Vagina (tissue), 2 donors: ENCODE results near the gene PDXK. TPM values are rescaled to one million over a fixed set of nuclear protein-coding genes. Genes with fewer than 3 reads are reported as not detected.

Experiments
- DNase-seq, 2 donors: peaks; one replicate each; pipeline ENCODE4 v3.0.0-alpha.2; 2017; ENCODE audit errors: extremely low spot score in 2 of 2
- H3K27ac ChIP-seq: fragments of 200-600 bp; sonication (generic); one replicate; pipeline ENCODE4 v1.5.1; 2019
- H3K27me3 ChIP-seq: fragments of 200-600 bp; sonication (generic); one replicate; pipeline ENCODE4 v1.5.1; 2019
- H3K36me3 ChIP-seq, 2 donors: fragments of 200-600 bp; sonication (generic); one replicate each; pipeline ENCODE4 v1.5.1; 2017 to 2019
- H3K4me1 ChIP-seq: fragments of 200-600 bp; sonication (generic); one replicate; pipeline ENCODE4 v1.5.1; 2019
- H3K4me3 ChIP-seq, 2 donors: fragments of 200-600 bp; sonication (generic); 1 replicate in 1 of 2; 2 replicates in 1 of 2; pipeline ENCODE4 v1.5.1; 2016 to 2019
- H3K9me3 ChIP-seq: fragments of 200-600 bp; sonication (generic); one replicate; pipeline ENCODE4 v1.5.1; 2019
- POLR2A ChIP-seq, 2 donors: fragments of 450-650 bp; IDR thresholded peaks; one replicate each; pipeline ENCODE4 v1.6.1; 2017; ENCODE audit warnings: antibody characterized with exemption in 2 of 2, mild to moderate bottlenecking in 2 of 2, moderate library complexity in 2 of 2
- POLR2AphosphoS5 ChIP-seq, 2 donors: sonication (generic); formaldehyde crosslinking; IDR thresholded peaks; one replicate each; pipeline ENCODE4 v1.9.0; 2017; ENCODE audit warnings: antibody characterized with exemption in 2 of 2, mild to moderate bottlenecking in 2 of 2, low read depth in 1 of 2; ENCODE audit not compliant: insufficient read depth in 1 of 2
- intact Hi-C: fragments of 100-400 bp; cut with DNase I; formaldehyde crosslinking; loops from one replicate; pipeline ENCODE4 v1.15.1; 2023
- total RNA-seq: library from RNA; depleted of rRNA; stranded (reverse); fragments of >200 nt; gene quantifications from one replicate; pipeline ENCODE4 v1.2.3, GENCODE V29; 2016
- TF ChIP-seq, protein P1 (sequence below), 3 experiments: fragments of 450-650 bp in 2 of 3; fragments of 200-600 bp in 1 of 3; sonication (generic) in 1 of 3; IDR thresholded peaks; one replicate each; pipeline ENCODE4 v1.5.1; 2017 to 2019; ENCODE audit warnings: antibody characterized with exemption in 3 of 3, mild to moderate bottlenecking in 2 of 3, moderate library complexity in 2 of 3

The PDXK gene
- total RNA-seq, 1 donor from 2014 or later: 58.7 TPM

DNA sequence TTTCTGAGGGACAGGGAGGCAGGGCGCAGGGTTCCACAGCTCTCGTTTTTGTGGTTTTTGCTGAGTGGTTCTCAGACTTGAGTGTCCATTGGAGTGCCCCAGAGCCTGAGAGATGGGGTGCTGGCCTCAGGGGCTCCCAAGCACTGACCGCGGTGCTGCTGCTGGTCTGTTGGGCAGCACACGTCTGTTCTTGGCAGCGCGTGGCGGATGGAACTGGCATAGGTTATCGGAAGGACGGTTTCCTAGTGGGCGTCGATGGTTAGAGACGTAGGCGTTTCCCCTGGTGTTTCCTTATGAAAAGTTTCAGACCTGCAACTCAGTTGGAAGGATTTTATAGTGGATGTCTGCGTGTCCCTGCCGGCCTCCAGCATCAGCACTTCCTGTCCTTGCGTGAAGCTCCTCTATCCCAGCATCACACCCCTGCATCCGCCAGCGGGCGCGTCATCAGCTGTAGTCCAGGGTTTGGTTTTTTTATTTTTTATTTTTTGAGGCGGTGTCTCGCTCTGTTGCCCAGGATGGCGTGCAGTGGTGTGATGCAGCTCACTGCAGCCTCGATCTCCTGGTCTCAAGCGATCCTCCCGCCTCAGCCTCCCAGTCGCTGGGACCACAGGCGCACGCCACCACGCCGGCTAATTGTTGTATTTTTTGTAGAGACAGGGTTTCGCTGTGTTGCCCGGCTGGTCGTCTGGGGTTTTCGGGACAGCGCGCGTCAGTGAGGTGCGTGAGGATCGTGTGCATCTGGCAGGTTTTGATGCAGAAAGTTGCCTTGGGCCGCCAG is 82.3 kb downstream of the PDXK start:
- TF ChIP-seq POLR2AphosphoS5 (IDR thresholded peaks at IDR 0.05; ENCODE audit: insufficient read depth in 1 of 2, low read depth in 1 of 2) (no peak), POLR2A (IDR thresholded peaks at IDR 0.05) (no peak)
- TF ChIP-seq, protein P1, sequence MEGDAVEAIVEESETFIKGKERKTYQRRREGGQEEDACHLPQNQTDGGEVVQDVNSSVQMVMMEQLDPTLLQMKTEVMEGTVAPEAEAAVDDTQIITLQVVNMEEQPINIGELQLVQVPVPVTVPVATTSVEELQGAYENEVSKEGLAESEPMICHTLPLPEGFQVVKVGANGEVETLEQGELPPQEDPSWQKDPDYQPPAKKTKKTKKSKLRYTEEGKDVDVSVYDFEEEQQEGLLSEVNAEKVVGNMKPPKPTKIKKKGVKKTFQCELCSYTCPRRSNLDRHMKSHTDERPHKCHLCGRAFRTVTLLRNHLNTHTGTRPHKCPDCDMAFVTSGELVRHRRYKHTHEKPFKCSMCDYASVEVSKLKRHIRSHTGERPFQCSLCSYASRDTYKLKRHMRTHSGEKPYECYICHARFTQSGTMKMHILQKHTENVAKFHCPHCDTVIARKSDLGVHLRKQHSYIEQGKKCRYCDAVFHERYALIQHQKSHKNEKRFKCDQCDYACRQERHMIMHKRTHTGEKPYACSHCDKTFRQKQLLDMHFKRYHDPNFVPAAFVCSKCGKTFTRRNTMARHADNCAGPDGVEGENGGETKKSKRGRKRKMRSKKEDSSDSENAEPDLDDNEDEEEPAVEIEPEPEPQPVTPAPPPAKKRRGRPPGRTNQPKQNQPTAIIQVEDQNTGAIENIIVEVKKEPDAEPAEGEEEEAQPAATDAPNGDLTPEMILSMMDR (IDR thresholded peaks at IDR 0.05): no peak
- no peaks in the 10 kb centered on the region for H3K9me3 ChIP-seq
- intact Hi-C loops: loop anchor here (10.0 kb wide), 2 partner anchors 46 to 514 kb away; no protein-coding TSS in a partner anchor
- H3K27me3 ChIP-seq: no peaks in the 10 kb centered on the region
- H3K4me1 ChIP-seq: no peaks in the 10 kb centered on the region
- H3K4me3 ChIP-seq: no peak overlapping the region
- no peak overlapping the region for H3K27ac ChIP-seq
- peaks cover 0 to 77% of the 10 kb centered on the region in 2 donors for H3K36me3 ChIP-seq
- DNase-seq: no peak

DNA sequence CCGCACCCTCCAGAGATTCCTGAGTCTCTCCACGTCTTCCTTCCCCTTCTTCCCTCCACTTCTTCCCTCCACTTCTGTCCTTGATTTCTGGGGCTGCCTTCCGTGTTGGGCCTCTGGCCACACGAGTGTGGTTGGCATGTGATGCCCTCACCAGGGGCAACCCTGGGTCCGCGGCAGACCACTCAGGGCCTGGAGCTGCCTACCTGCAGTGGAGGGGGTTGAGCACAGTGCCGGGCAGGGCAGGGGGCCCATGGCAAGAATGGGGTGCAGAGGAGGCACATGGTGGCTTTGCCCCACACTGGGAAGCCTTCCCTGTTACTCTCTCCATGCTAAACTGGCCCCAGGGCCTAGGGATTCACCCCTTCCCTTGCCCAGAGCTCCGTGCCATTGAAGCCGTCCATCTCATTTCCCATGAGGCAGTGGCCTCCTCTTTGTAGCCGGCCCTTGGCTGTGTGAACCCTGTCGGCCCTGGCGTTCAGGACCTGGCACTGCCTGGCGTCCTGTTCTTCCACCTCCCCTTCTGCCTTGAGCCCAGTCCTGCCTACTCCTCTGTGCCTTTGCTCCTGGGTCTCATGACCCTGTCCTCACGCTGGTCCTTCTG is 83.9 kb downstream of the PDXK start:
- no peak overlapping the region for H3K4me3 ChIP-seq
- no peaks in the 10 kb centered on the region for H3K27me3 ChIP-seq
- no peaks in the 10 kb centered on the region for H3K4me1 ChIP-seq
- peaks cover 0 to 61% of the 10 kb centered on the region in 2 donors for H3K36me3 ChIP-seq
- intact Hi-C loops: loop anchor here (10.0 kb wide), 2 partner anchors 48 to 512 kb away; no protein-coding TSS in a partner anchor
- TF ChIP-seq POLR2AphosphoS5 (IDR thresholded peaks at IDR 0.05; ENCODE audit: insufficient read depth in 1 of 2, low read depth in 1 of 2) (no peak), POLR2A (IDR thresholded peaks at IDR 0.05) (no peak)
- TF ChIP-seq, protein P1 (IDR thresholded peaks at IDR 0.05): no peak
- DNase-seq: no peak
- no peak overlapping the region for H3K27ac ChIP-seq
- no peaks in the 10 kb centered on the region for H3K9me3 ChIP-seq

DNA sequence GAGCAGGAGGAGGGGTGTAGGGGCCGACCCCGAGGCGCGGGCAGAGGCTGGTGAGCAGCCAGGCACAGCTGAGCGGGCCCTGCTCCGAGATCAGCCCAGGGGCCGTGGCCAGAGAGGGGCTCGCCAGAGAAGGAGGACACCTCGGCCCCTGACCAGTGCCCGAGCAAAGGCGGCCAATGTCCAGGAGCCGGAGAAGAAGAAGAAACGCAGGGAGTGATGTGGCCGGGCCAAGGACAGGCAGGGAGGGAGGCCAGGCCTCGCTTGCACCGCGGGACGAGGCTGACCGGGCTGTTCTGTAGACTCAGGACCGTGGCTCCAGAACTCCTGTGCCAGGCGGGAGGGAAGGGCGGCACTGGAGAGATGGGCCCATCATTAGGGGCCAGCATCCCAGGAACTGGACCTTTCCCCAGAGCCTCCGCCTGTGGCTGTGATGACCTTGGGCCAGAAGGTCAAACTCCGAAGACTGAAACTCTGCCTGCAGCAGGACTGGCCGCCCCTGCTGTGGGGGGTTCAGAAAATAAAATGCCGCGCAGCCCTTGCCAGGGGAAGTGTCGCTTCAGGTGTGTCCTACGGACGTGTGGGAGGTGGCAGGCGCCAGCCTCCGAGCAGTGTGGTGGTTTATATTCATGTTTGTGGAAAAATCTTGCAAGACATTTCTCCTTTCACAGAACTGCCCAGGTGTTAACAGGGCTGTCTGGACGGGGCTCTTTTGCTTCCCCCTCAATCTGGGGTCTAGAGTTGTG is 84.8 kb downstream of the PDXK start:
- TF ChIP-seq, protein P1 (IDR thresholded peaks at IDR 0.05): no peak
- no peak for TF ChIP-seq POLR2AphosphoS5 (IDR thresholded peaks at IDR 0.05; ENCODE audit: insufficient read depth in 1 of 2, low read depth in 1 of 2)
- Histone ChIP-seq H3K36me3 (peaks cover 0 to 52% of the 10 kb centered on the region in 2 donors), H3K4me1 (no peaks in the 10 kb centered on the region), H3K27me3 (no peaks in the 10 kb centered on the region), H3K4me3 (no peak overlapping the region), H3K27ac (no peak overlapping the region), H3K9me3 (no peaks in the 10 kb centered on the region)
- no peak for DNase-seq
- intact Hi-C loops: loop anchor here (10.0 kb wide), 2 partner anchors 49 to 511 kb away; no protein-coding TSS in a partner anchor

DNA sequence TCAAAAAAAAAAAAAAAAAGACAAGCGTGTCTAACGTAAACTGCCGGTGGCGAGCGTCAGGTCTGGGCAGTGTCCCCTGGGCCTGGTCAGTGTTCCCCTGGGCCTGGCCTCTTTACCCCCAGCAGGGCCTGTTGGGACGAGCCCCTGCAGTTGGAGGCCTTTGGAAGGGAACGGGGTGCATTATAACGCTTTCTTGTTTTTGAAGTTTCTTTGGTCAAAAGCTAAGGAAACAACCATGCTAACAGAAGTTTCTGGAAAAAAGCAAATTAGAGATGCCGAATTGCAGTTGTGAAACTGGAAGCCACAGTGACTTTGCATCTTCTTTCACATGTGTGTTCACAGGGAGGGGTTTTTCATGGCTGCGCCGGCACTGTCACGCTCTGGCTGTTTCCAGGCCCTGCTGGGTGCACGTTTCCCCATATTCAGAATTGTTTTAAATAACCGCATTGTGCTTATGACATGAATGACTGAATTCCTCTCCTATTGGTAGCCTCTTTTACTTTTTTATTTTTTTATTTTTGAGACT is 86.4 kb downstream of the PDXK start:
- TF ChIP-seq POLR2A (IDR thresholded peaks at IDR 0.05): no peak
- TF ChIP-seq, protein P1 (IDR thresholded peaks at IDR 0.05): no peak
- no peak for TF ChIP-seq POLR2AphosphoS5 (IDR thresholded peaks at IDR 0.05; ENCODE audit: insufficient read depth in 1 of 2, low read depth in 1 of 2)
- peaks cover 15% of the 10 kb centered on the region for H3K4me1 ChIP-seq
- no peaks in the 10 kb centered on the region for H3K9me3 ChIP-seq
- intact Hi-C loops: loop anchor here (10.0 kb wide), 2 partner anchors 51 to 509 kb away; no protein-coding TSS in a partner anchor
- no peak for DNase-seq
- H3K27me3 ChIP-seq: no peaks in the 10 kb centered on the region
- H3K4me3 ChIP-seq: no peak overlapping the region
- no peak overlapping the region for H3K27ac ChIP-seq
- peaks cover 0 to 38% of the 10 kb centered on the region in 2 donors for H3K36me3 ChIP-seq
